ENCODE data around the gene ACD.

The ACD gene

GRCh38 chr16:67645397-67646121 is 14.5 kb downstream of the ACD start:
- DNase-seq = no peak

- no peak for DNase-seq
Measured at GRCh38 chr16:67644038-67644437, 16.0 kb downstream of the ACD start.

GRCh38 chr16:67641779-67642708 is 18.0 kb downstream of the ACD start:
- no peak for DNase-seq

DNA sequence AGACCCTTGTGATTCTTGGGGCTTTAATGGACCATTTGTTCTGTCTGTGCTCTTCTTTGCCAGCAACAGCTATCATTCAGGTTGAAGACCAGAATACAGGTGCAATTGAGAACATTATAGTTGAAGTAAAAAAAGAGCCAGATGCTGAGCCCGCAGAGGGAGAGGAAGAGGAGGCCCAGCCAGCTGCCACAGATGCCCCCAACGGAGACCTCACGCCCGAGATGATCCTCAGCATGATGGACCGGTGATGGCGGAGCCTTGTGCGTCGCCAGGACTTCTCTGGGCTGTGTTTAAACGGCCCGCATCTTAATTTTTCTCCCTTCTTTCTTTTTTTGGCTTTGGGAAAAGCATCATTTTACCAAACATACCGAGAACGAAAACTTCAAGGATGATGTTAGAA is 22.4 kb downstream of the ACD start:
- no peak for DNase-seq

- DNase-seq = no peak
Measured at GRCh38 chr16:67636713-67637112, 23.3 kb downstream of the ACD start.

DNA sequence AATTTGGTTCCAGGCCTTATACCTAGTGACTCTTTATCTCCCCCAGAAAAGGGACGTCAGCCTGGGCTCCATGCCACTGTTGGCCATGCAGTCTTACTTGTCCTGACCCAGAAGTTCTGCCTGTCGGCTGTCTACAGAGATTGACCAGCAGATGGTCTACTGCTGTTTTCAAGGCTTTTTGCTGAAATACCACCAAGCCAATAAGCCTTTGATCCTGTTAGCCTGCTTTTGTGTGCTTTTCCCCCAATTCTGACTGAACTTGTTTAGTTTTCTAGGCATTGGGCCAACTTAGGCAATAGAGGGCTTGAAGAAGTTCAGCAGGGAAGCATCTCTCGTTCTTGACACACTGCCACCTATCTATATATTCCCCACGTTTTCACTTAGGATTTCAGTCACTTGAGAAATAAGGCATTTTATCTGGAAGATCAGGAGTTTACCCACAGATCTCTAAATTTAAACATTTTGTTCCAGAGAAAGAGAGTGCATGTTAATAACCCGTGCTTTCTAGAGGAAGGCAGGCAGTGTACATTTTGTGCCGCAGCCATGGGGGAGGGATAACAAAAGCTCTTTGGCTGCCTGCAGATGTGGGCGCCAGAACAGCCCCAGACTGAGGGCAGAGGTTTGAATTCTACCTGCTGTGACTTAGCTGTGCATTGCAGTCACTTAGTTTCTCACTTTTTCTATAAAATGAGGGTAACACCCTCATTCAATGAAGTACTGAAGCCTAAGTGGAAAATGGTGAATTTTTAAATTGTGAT is 27.5 kb downstream of the ACD start:
- no peak for DNase-seq

DNA sequence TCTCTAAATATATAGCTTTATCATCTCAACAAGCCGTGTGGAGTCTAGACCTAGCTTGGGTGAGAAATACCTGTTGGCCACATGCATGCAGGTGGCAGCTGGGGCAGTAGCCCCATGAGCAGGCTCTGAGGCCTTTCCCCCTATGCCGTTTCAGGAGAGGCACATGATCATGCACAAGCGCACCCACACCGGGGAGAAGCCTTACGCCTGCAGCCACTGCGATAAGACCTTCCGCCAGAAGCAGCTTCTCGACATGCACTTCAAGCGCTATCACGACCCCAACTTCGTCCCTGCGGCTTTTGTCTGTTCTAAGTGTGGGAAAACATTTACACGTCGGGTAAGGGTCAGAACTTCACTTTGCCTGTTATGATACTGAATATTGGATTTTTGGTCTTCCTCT is 31.8 kb downstream of the ACD start:
- DNase-seq = no peak

GRCh38 chr16:67613808-67614207 is 46.3 kb downstream of the ACD start:
- DNase-seq = peak in 1 of 2 experiments; percentile 3

DNA sequence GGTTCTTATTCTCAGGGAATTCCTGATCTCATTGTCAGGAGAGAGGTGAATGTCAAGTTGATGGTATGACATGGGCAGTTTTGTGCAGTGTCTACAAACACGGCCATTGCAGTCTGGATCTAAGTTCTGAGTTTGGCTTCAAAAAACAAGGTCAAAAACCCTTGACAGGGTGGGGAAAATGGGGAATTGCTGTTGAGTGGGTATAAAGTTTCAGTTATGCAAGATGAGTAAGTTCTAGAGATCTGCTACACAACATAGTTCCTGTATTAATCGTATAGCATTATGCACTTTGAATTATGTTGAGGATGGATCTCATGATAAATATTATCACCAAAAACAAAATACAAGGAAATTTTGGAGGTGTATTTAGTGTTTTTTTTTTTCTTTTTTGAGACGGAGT is 51.7 kb downstream of the ACD start:
- no peak for DNase-seq
